ENCODE data around the gene RPTOR. TPM values are rescaled to one million over a fixed set of nuclear protein-coding genes. Genes with fewer than 3 reads are reported as not detected.

The RPTOR gene
- total RNA-seq, 2 experiments from 2014 or later, result 45.3 to 49.1 TPM

- TF ChIP-seq CTCF (IDR thresholded peaks at IDR 0.05), result no peak
- Mint-ChIP-seq H3K27me3 (no peaks in the 10 kb centered on the region), H3K36me3 (ENCODE audit: low read depth) (peaks cover 7% of the 10 kb centered on the region), H3K4me1 (ENCODE audit: low read depth) (peaks cover 72% of the 10 kb centered on the region), H3K4me3 (no peak overlapping the region), H3K9me3 (no peaks in the 10 kb centered on the region), H3K27ac (no peak overlapping the region)
- POLR2A ChIA-PET, result interaction anchor here (0.5 to 2.6 kb wide), 2 partner anchors 12 to 766 kb away, joined by 3 to 7 read pairs; no protein-coding TSS in a partner anchor
- CTCF ChIA-PET, result no interaction called here
- no peak for DNase-seq
- intact Hi-C loops (cut with micrococcal nuclease), result no loop called here
- no peak for ATAC-seq
Measured at GRCh38 chr17:80604009-80604669, 59.5 kb downstream of the RPTOR start.

GRCh38 chr17:80604670-80605010, 60.0 kb downstream of the RPTOR start:
- Mint-ChIP-seq H3K27ac (peak overlapping the region; percentile 19), H3K4me1 (ENCODE audit: low read depth) (peaks cover 71% of the 10 kb centered on the region), H3K9me3 (no peaks in the 10 kb centered on the region), H3K36me3 (ENCODE audit: low read depth) (peaks cover 6% of the 10 kb centered on the region), H3K27me3 (no peaks in the 10 kb centered on the region), H3K4me3 (no peak overlapping the region)
- POLR2A ChIA-PET, result interaction anchor here (0.5 to 2.6 kb wide), 2 partner anchors 12 to 767 kb away, joined by 3 to 7 read pairs; no protein-coding TSS in a partner anchor
- ATAC-seq (no peak), DNase-seq (no peak)
- no peak for TF ChIP-seq CTCF (IDR thresholded peaks at IDR 0.05)
- intact Hi-C loops (cut with micrococcal nuclease), result no loop called here
- CTCF ChIA-PET, result interaction anchor here (0.9 to 1.5 kb wide), 3 partner anchors 14 to 38 kb away, joined by 3 read pairs; no protein-coding TSS in a partner anchor

- ATAC-seq (peak; percentile 99), DNase-seq (peak; percentile 83)
- no peak for TF ChIP-seq CTCF (IDR thresholded peaks at IDR 0.05)
- POLR2A ChIA-PET, result interaction anchor here (0.6 to 2.6 kb wide), 3 partner anchors 9 to 244 kb away, joined by 3 to 7 read pairs (median 4); no protein-coding TSS in a partner anchor
- H3K4me3 Mint-ChIP-seq, result no peak overlapping the region
- H3K27ac Mint-ChIP-seq, result peak overlapping the region; percentile 19
- no peaks in the 10 kb centered on the region for H3K27me3 Mint-ChIP-seq
- H3K36me3 Mint-ChIP-seq (ENCODE audit: low read depth), result peaks cover 10% of the 10 kb centered on the region
- intact Hi-C loops (cut with micrococcal nuclease), result no loop called here
- peaks cover 71% of the 10 kb centered on the region for H3K4me1 Mint-ChIP-seq (ENCODE audit: low read depth)
- H3K9me3 Mint-ChIP-seq, result no peaks in the 10 kb centered on the region
- CTCF ChIA-PET, result interaction anchor here (0.9 to 1.5 kb wide), 4 partner anchors 10 to 37 kb away, joined by 3 read pairs; no protein-coding TSS in a partner anchor
Measured at GRCh38 chr17:80605326-80606066, 60.9 kb downstream of the RPTOR start.

DNA sequence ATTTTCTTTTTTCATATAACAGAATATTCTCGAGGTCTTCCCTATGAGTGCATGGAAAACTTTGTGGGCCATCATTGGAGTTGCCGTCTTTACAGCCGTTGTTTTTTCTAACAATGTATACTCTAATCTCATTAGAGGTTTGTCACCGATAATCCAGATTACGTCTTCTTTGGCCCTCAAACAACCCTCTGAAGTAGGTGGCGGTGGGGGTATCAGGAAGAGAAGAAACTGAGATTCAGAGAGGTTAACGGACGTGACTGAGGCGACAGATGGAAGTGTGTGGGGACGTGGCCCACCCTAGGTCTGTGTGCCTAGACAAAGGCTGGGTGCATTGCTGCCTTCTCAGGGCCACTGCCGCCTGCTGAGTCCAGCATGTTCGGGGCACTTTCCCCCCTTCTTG, 63.7 kb downstream of the RPTOR start:
- no peak for TF ChIP-seq CTCF (IDR thresholded peaks at IDR 0.05)
- ATAC-seq, result no peak
- intact Hi-C loops (cut with micrococcal nuclease), result no loop called here

GRCh38 chr17:80609757-80610156, 65.1 kb downstream of the RPTOR start:
- H3K4me1 Mint-ChIP-seq (ENCODE audit: low read depth), result peaks cover 75% of the 10 kb centered on the region
- H3K4me3 Mint-ChIP-seq, result no peak overlapping the region
- H3K27ac Mint-ChIP-seq, result peak overlapping the region; percentile 5
- intact Hi-C loops (cut with micrococcal nuclease), result no loop called here
- POLR2A ChIA-PET, result interaction anchor here (0.6 to 1.2 kb wide), 2 partner anchors 36 to 40 kb away, joined by 3 read pairs; no protein-coding TSS in a partner anchor
- no peak for ATAC-seq
- TF ChIP-seq CTCF (IDR thresholded peaks at IDR 0.05), result no peak
- no peaks in the 10 kb centered on the region for H3K9me3 Mint-ChIP-seq
- H3K36me3 Mint-ChIP-seq (ENCODE audit: low read depth), result peaks cover 4% of the 10 kb centered on the region
- no peaks in the 10 kb centered on the region for H3K27me3 Mint-ChIP-seq
- no peak for DNase-seq
- CTCF ChIA-PET, result interaction anchor here (0.8 kb wide), 1 partner anchor 40 kb away, joined by 3 read pairs; no protein-coding TSS in a partner anchor

More for the DNA sequence above, 63.7 kb downstream of the RPTOR start:
- POLR2A ChIA-PET, result no interaction called here
- no peaks in the 10 kb centered on the region for H3K27me3 Mint-ChIP-seq
- no peak for DNase-seq
- H3K36me3 Mint-ChIP-seq (ENCODE audit: low read depth), result peaks cover 4% of the 10 kb centered on the region
- H3K9me3 Mint-ChIP-seq, result no peaks in the 10 kb centered on the region
- H3K4me1 Mint-ChIP-seq (ENCODE audit: low read depth), result peaks cover 74% of the 10 kb centered on the region
- CTCF ChIA-PET, result no interaction called here
- no peak overlapping the region for H3K27ac Mint-ChIP-seq
- H3K4me3 Mint-ChIP-seq, result no peak overlapping the region

All from activated CD8-positive, alpha-beta T cell treated with anti-CD3 and anti-CD28 coated beads for 36 hours (primary cell).